LoVo (cell line): ENCODE results near the gene BCO1.

Experiments used
- DNase-seq: peaks from one replicate; pipeline ENCODE4 v3.0.0-alpha.2; 2016; ENCODE audit warnings: low spot score

Gene BCO1

GRCh38 chr16:81237282-81237681, 1.2 kb upstream of the BCO1 start:
- DNase-seq = no peak

- no peak for DNase-seq
These were observed 570 bp upstream of the BCO1 start for GRCh38 chr16:81237942-81238295.

- DNase-seq = no peak
These were observed 1.1 kb downstream of the BCO1 start for GRCh38 chr16:81239367-81240121.

- no peak for DNase-seq
These were observed 3.2 kb downstream of the BCO1 start for GRCh38 chr16:81241706-81242105.

- DNase-seq = no peak
These were observed 4.6 kb downstream of the BCO1 start for GRCh38 chr16:81242977-81243618.

- no peak for DNase-seq
These were observed 5.5 kb downstream of the BCO1 start for GRCh38 chr16:81243942-81244341.

GRCh38 chr16:81251871-81252270, 13.4 kb downstream of the BCO1 start:
- no peak for DNase-seq

GRCh38 chr16:81253141-81253540, 14.7 kb downstream of the BCO1 start:
- no peak for DNase-seq

- no peak for DNase-seq
These were observed 16.5 kb downstream of the BCO1 start for GRCh38 chr16:81254922-81255526.

- DNase-seq = no peak
These were observed 21.4 kb downstream of the BCO1 start for GRCh38 chr16:81259916-81260315.

GRCh38 chr16:81261049-81261648, 22.7 kb downstream of the BCO1 start:
- DNase-seq = no peak

GRCh38 chr16:81263470-81264220, 25.2 kb downstream of the BCO1 start:
- DNase-seq = no peak

GRCh38 chr16:81264386-81264785, 25.9 kb downstream of the BCO1 start:
- no peak for DNase-seq

- no peak for DNase-seq
These were observed 26.6 kb downstream of the BCO1 start for GRCh38 chr16:81265052-81265451.

GRCh38 chr16:81265658-81266451, 27.4 kb downstream of the BCO1 start:
- DNase-seq = peak; percentile 20

- DNase-seq = peak; percentile 70
These were observed 28.2 kb downstream of the BCO1 start for GRCh38 chr16:81266680-81267095.

- no peak for DNase-seq
These were observed 30.0 kb downstream of the BCO1 start for GRCh38 chr16:81268509-81268908.

- DNase-seq = no peak
These were observed 34.9 kb downstream of the BCO1 start for GRCh38 chr16:81273223-81273950.

GRCh38 chr16:81275064-81275532, 36.6 kb downstream of the BCO1 start:
- DNase-seq = peak; percentile 32

- DNase-seq = peak; percentile 56
These were observed 37.3 kb downstream of the BCO1 start for GRCh38 chr16:81275795-81276194.

- DNase-seq = no peak
These were observed 37.8 kb downstream of the BCO1 start for GRCh38 chr16:81276323-81276722.
